Measurements from ENCODE around the gene MIX23. TPM values are rescaled to one million over a fixed set of nuclear protein-coding genes. Genes with fewer than 3 reads are reported as not detected.

Gene MIX23
- total RNA-seq, 1 donor from 2014 or later = 19.1 TPM

Other genes starting within 250 kb of the MIX23 start
- 0.30 TPM for gene CASR, start 199.6 kb downstream of the MIX23 start, total RNA-seq
- 8.8 TPM for gene CSTA, start 58.0 kb downstream of the MIX23 start, total RNA-seq
- 49.9 TPM for gene FAM162A, start 951 bp upstream of the MIX23 start, total RNA-seq
- 2.3 TPM for gene WDR5B, start 32.8 kb upstream of the MIX23 start, total RNA-seq
- 47.1 TPM for gene KPNA1, start 131.7 kb upstream of the MIX23 start, total RNA-seq
- 39.0 TPM for gene PARP9, start 181.1 kb upstream of the MIX23 start, total RNA-seq
- gene DTX3L, start 181.1 kb upstream of the MIX23 start, total RNA-seq = 31.1 TPM
- gene PARP15, start 194.4 kb upstream of the MIX23 start, total RNA-seq = 1.0 TPM

Data from left lobe of liver (tissue), 1 donor.